Glomerular visceral epithelial cell (primary cell): ENCODE measurements around the gene SPRYD4.
"Not testable (repeated sequence)": the region's sequence is repeated elsewhere in the genome, so short reads cannot be mapped to it uniquely, and the experiment has no call there.

Experiments used
- DNase-seq: peaks from one replicate; pipeline ENCODE4 v3.0.0-alpha.2; 2016; ENCODE audit errors: extremely low spot score

Gene SPRYD4

GRCh38 chr12:56476972-56477432 lies 8.6 kb downstream of the SPRYD4 start:
- DNase-seq = no peak

GRCh38 chr12:56477521-56478225 lies 9.3 kb downstream of the SPRYD4 start:
- DNase-seq = no peak

GRCh38 chr12:56479625-56480024 lies 11.2 kb downstream of the SPRYD4 start:
- DNase-seq = no peak

- no peak for DNase-seq
Observed at GRCh38 chr12:56484566-56484965, 16.2 kb downstream of the SPRYD4 start.

- DNase-seq = no peak
Observed at GRCh38 chr12:56486694-56487093, 18.3 kb downstream of the SPRYD4 start.

- DNase-seq = peak; percentile 17
Observed at GRCh38 chr12:56487448-56488040, 19.2 kb downstream of the SPRYD4 start.

GRCh38 chr12:56488041-56488955 lies 19.9 kb downstream of the SPRYD4 start, which contains the start of gene GLS2:
Gene GLS2, minus strand, starts transcription at chr12:56488161. Its CDS starts 43 bp downstream, at chr12:56488118.
- peak; percentile 80 for DNase-seq

GRCh38 chr12:56490360-56490759 lies 22.0 kb downstream of the SPRYD4 start:
- DNase-seq = no peak

GRCh38 chr12:56493409-56494105 lies 25.2 kb downstream of the SPRYD4 start:
- not testable (repeated sequence) for DNase-seq

GRCh38 chr12:56494106-56494415 lies 25.7 kb downstream of the SPRYD4 start:
- not testable (repeated sequence) for DNase-seq

- not testable (repeated sequence) for DNase-seq
Observed at GRCh38 chr12:56494481-56494880, 26.1 kb downstream of the SPRYD4 start.

GRCh38 chr12:56496704-56497103 lies 28.3 kb downstream of the SPRYD4 start:
- DNase-seq = not testable (repeated sequence)

- DNase-seq = not testable (repeated sequence)
Observed at GRCh38 chr12:56498126-56498902, 29.9 kb downstream of the SPRYD4 start.

GRCh38 chr12:56499452-56499851 lies 31.1 kb downstream of the SPRYD4 start:
- not testable (repeated sequence) for DNase-seq

- DNase-seq = not testable (repeated sequence)
Observed at GRCh38 chr12:56499879-56500278, 31.5 kb downstream of the SPRYD4 start.

GRCh38 chr12:56510786-56511185 lies 42.4 kb downstream of the SPRYD4 start:
- DNase-seq = no peak

GRCh38 chr12:56514014-56514318 lies 45.6 kb downstream of the SPRYD4 start:
- DNase-seq = not testable (repeated sequence)

- peak; percentile 51 for DNase-seq
Observed at GRCh38 chr12:56517854-56518253, 49.5 kb downstream of the SPRYD4 start.

- peak; percentile 28 for DNase-seq
Observed at GRCh38 chr12:56518570-56518969, 50.2 kb downstream of the SPRYD4 start.

- no peak for DNase-seq
Observed at GRCh38 chr12:56520048-56520447, 51.7 kb downstream of the SPRYD4 start.

- no peak for DNase-seq
Observed at GRCh38 chr12:56520506-56520905, 52.1 kb downstream of the SPRYD4 start.
